LNCAP (cell line): ENCODE measurements around the gene ADCK1.

Experiments
- CTCF ChIP-seq: fragments of 450-650 bp; IDR thresholded peaks from 2 replicates; pipeline ENCODE4 v1.5.1; 2017; ENCODE audit warnings: mild to moderate bottlenecking

ADCK1 gene

GRCh38 chr14:77805706-77806105 lies 5.8 kb downstream of the ADCK1 start:
- no peak for TF ChIP-seq CTCF

- TF ChIP-seq CTCF: no peak
Observed at GRCh38 chr14:77808250-77808649, 8.3 kb downstream of the ADCK1 start.

- no peak for TF ChIP-seq CTCF
Observed at GRCh38 chr14:77809011-77809410, 9.1 kb downstream of the ADCK1 start.

GRCh38 chr14:77812028-77812427 lies 12.1 kb downstream of the ADCK1 start:
- no peak for TF ChIP-seq CTCF

- TF ChIP-seq CTCF: no peak
Observed at GRCh38 chr14:77822307-77822706, 22.4 kb downstream of the ADCK1 start.

- no peak for TF ChIP-seq CTCF
Observed at GRCh38 chr14:77822741-77823140, 22.8 kb downstream of the ADCK1 start.

GRCh38 chr14:77823378-77823777 lies 23.5 kb downstream of the ADCK1 start:
- no peak for TF ChIP-seq CTCF

GRCh38 chr14:77825895-77826519 lies 26.1 kb downstream of the ADCK1 start:
- no peak for TF ChIP-seq CTCF
